ENCODE results near the gene PDE2A. TPM values are rescaled to one million over a fixed set of nuclear protein-coding genes. Genes with fewer than 3 reads are reported as not detected.

PDE2A gene
- total and polyA plus RNA-seq, 3 donors from 2014 or later, result 14.1 to 20.6 (median 15.2) TPM

GRCh38 chr11:72613450-72613849 lies 60.8 kb downstream of the PDE2A start:
- intact Hi-C loops (cut with DNase I; ENCODE audit: low total_unique reads), result no loop called here
- no peaks in the 10 kb centered on the region for H3K27me3 ChIP-seq
- peaks cover 26% of the 10 kb centered on the region for H3K4me1 ChIP-seq
- H3K27ac ChIP-seq, result no peak overlapping the region
- H3K9me3 ChIP-seq, result no peaks in the 10 kb centered on the region
- TF ChIP-seq POLR2A (IDR thresholded peaks at IDR 0.05), result no peak
- TF ChIP-seq CTCF (IDR thresholded peaks at IDR 0.05), result no peak
- 73 to 80% methylated on average over 10 of the region's 10 CpGs for WGBS, 2 donors
- H3K36me3 ChIP-seq (ENCODE audit: low read depth, missing control alignments), result no peaks in the 10 kb centered on the region
- no peak overlapping the region for H3K4me3 ChIP-seq
- no peak for DNase-seq

GRCh38 chr11:72609476-72609875 lies 64.7 kb downstream of the PDE2A start:
- no peaks in the 10 kb centered on the region for H3K36me3 ChIP-seq (ENCODE audit: low read depth, missing control alignments)
- no peak for TF ChIP-seq CTCF (IDR thresholded peaks at IDR 0.05)
- no peak for TF ChIP-seq POLR2A (IDR thresholded peaks at IDR 0.05)
- WGBS, 2 donors, result 81 to 83% methylated on average over 8 of the region's 8 CpGs
- no peak overlapping the region for H3K4me3 ChIP-seq
- no peaks in the 10 kb centered on the region for H3K9me3 ChIP-seq
- DNase-seq, result no peak
- intact Hi-C loops (cut with DNase I; ENCODE audit: low total_unique reads), result no loop called here
- H3K27me3 ChIP-seq, result no peaks in the 10 kb centered on the region
- peaks cover 30% of the 10 kb centered on the region for H3K4me1 ChIP-seq
- H3K27ac ChIP-seq, result no peak overlapping the region

- 86 to 91% methylated on average over 4 of the region's 4 CpGs for WGBS, 2 donors
Measured at GRCh38 chr11:72609045-72609444, 65.2 kb downstream of the PDE2A start.

GRCh38 chr11:72607496-72607895 lies 66.7 kb downstream of the PDE2A start:
- Histone ChIP-seq H3K9me3 (no peaks in the 10 kb centered on the region), H3K4me1 (peaks cover 21% of the 10 kb centered on the region), H3K27me3 (no peaks in the 10 kb centered on the region), H3K4me3 (no peak overlapping the region), H3K36me3 (ENCODE audit: low read depth, missing control alignments) (no peaks in the 10 kb centered on the region), H3K27ac (no peak overlapping the region)
- 33 to 58% methylated on average over 1 to 2 of the region's 2 CpGs for WGBS, 2 donors
- no peak for DNase-seq
- TF ChIP-seq POLR2A (IDR thresholded peaks at IDR 0.05), result no peak
- TF ChIP-seq CTCF (IDR thresholded peaks at IDR 0.05), result no peak
- intact Hi-C loops (cut with DNase I; ENCODE audit: low total_unique reads), result no loop called here

More at GRCh38 chr11:72609045-72609444, 65.2 kb downstream of the PDE2A start:
- intact Hi-C loops (cut with DNase I; ENCODE audit: low total_unique reads), result no loop called here
- Histone ChIP-seq H3K4me3 (no peak overlapping the region), H3K27me3 (no peaks in the 10 kb centered on the region), H3K36me3 (ENCODE audit: low read depth, missing control alignments) (no peaks in the 10 kb centered on the region), H3K27ac (no peak overlapping the region), H3K9me3 (no peaks in the 10 kb centered on the region), H3K4me1 (peaks cover 26% of the 10 kb centered on the region)
- TF ChIP-seq CTCF (IDR thresholded peaks at IDR 0.05) (peak in 2 of 3 experiments; percentile 19 to 32), POLR2A (IDR thresholded peaks at IDR 0.05) (no peak)
- no peak for DNase-seq

- Histone ChIP-seq H3K27ac (no peak overlapping the region), H3K4me3 (no peak overlapping the region), H3K36me3 (ENCODE audit: low read depth, missing control alignments) (no peaks in the 10 kb centered on the region), H3K27me3 (no peaks in the 10 kb centered on the region), H3K4me1 (peaks cover 21% of the 10 kb centered on the region), H3K9me3 (no peaks in the 10 kb centered on the region)
- WGBS, 2 donors, result 64 to 68% methylated on average over 8 to 13 of the region's 13 CpGs
- TF ChIP-seq CTCF (IDR thresholded peaks at IDR 0.05) (no peak), POLR2A (IDR thresholded peaks at IDR 0.05) (no peak)
- intact Hi-C loops (cut with DNase I; ENCODE audit: low total_unique reads), result no loop called here
- DNase-seq, result no peak
Measured at GRCh38 chr11:72606748-72607468, 67.3 kb downstream of the PDE2A start.
